MCF 10A (cell line): ENCODE measurements around the gene PLCD3. TPM values are rescaled to one million over a fixed set of nuclear protein-coding genes. Genes with fewer than 3 reads are reported as not detected.

Source experiments
- BruUV-seq: library from RNA; stranded (reverse); fragments of 400-500 nt; replicated peaks from 2 replicates; lab custom pipeline; 2021; lab: Mats Ljungman, UMichigan
- CTCF ChIA-PET: fragments of 300-600 bp; sonication (Branson Sonifier 250); formaldehyde crosslinking; extraction: SDS; loops from one replicate; lab custom pipeline; 2021; ENCODE audit warnings: antibody characterized with exemption, inconsistent platforms; lab: Yijun Ruan, JAX
- POLR2A ChIA-PET: fragments of 300-600, 350-650 bp; sonication (Branson Sonifier 250); formaldehyde crosslinking; extraction: SDS; loops from one replicate; lab custom pipeline; 2020; ENCODE audit warnings: antibody characterized with exemption, inconsistent platforms; lab: Yijun Ruan, JAX
- DNase-seq: peaks from one replicate; pipeline ENCODE4 v3.0.0-alpha.2; 2018; ENCODE audit not compliant: unreplicated experiment
- H3K27ac Mint-ChIP-seq: one replicate; pipeline ENCODE4 v1.8.0; 2022; ENCODE audit warnings: mild to moderate bottlenecking, low read depth, mixed read lengths; ENCODE audit not compliant: unreplicated experiment
- H3K27me3 Mint-ChIP-seq: one replicate; pipeline ENCODE4 v1.8.0; 2022; ENCODE audit warnings: mixed read lengths; ENCODE audit not compliant: insufficient read depth, unreplicated experiment
- H3K36me3 Mint-ChIP-seq: one replicate; pipeline ENCODE4 v1.8.0; 2022; ENCODE audit warnings: mild to moderate bottlenecking, moderate library complexity, mixed read lengths; ENCODE audit not compliant: insufficient read depth, unreplicated experiment
- H3K4me1 Mint-ChIP-seq: one replicate; pipeline ENCODE4 v1.8.0; 2022; ENCODE audit warnings: mixed read lengths; ENCODE audit not compliant: insufficient read depth, unreplicated experiment
- H3K4me3 Mint-ChIP-seq: one replicate; pipeline ENCODE4 v1.8.0; 2022; ENCODE audit warnings: mild to moderate bottlenecking, moderate library complexity, mixed read lengths; ENCODE audit not compliant: unreplicated experiment
- H3K9me3 Mint-ChIP-seq: one replicate; pipeline ENCODE4 v1.8.0; 2022; ENCODE audit warnings: mixed read lengths; ENCODE audit not compliant: unreplicated experiment
- CTCF ChIP-seq: fragments of 200-600 bp; IDR thresholded peaks from one replicate; pipeline ENCODE4 v1.8.0; 2022; ENCODE audit warnings: antibody characterized with exemption, mild to moderate bottlenecking; ENCODE audit not compliant: unreplicated experiment
- intact Hi-C: fragments of 100-400 bp; cut with micrococcal nuclease; formaldehyde crosslinking; loops from 2 replicates; pipeline ENCODE4 v1.14.1; 2022
- total RNA-seq: library from RNA; stranded (reverse); gene quantifications from 2 replicates; pipeline ENCODE4 v1.2.3, GENCODE V29; 2022

Gene PLCD3
- total RNA-seq, 1 experiment from 2014 or later: 69.7 TPM

- TSS peak; percentile 27 for BruUV-seq
- peak; percentile 29 for DNase-seq
- no peaks in the 10 kb centered on the region for H3K27me3 Mint-ChIP-seq
- intact Hi-C loops: loop anchor here (2.0 kb wide), 1 partner anchor 24 kb away; the partner anchor contains the start of gene PLCD3
- ChIA-PET CTCF (interaction anchor here (0.7 to 2.7 kb wide), 9 partner anchors 8 to 86 kb away, joined by 3 to 19 read pairs (median 4); partner anchors contain the start of gene ACBD4), POLR2A (interaction anchor here (0.6 to 2.3 kb wide), 8 partner anchors 9 to 46 kb away, joined by 3 to 9 read pairs (median 4); no protein-coding TSS in a partner anchor)
- H3K4me3 Mint-ChIP-seq: no peak overlapping the region
- H3K9me3 Mint-ChIP-seq: no peaks in the 10 kb centered on the region
- H3K27ac Mint-ChIP-seq: peak overlapping the region; percentile 77
- no peaks in the 10 kb centered on the region for H3K4me1 Mint-ChIP-seq
- TF ChIP-seq CTCF: no peak
- H3K36me3 Mint-ChIP-seq: peaks cover 69% of the 10 kb centered on the region
Measured at GRCh38 chr17:45108595-45109521, 23.5 kb downstream of the PLCD3 start.

GRCh38 chr17:45108051-45108450 is 24.3 kb downstream of the PLCD3 start:
- no peak overlapping the region for H3K4me3 Mint-ChIP-seq
- no TSS peak for BruUV-seq
- no peak for DNase-seq
- intact Hi-C loops: loop anchor here (2.0 kb wide), 1 partner anchor 25 kb away; the partner anchor contains the start of gene PLCD3
- no peak for TF ChIP-seq CTCF
- ChIA-PET CTCF (interaction anchor here (1.3 to 2.7 kb wide), 4 partner anchors 9 to 19 kb away, joined by 3 to 19 read pairs (median 6); no protein-coding TSS in a partner anchor), POLR2A (interaction anchor here (0.9 to 2.3 kb wide), 5 partner anchors 9 to 23 kb away, joined by 3 to 9 read pairs (median 4); no protein-coding TSS in a partner anchor)
- peaks cover 3% of the 10 kb centered on the region for H3K4me1 Mint-ChIP-seq
- peaks cover 77% of the 10 kb centered on the region for H3K36me3 Mint-ChIP-seq
- H3K27me3 Mint-ChIP-seq: no peaks in the 10 kb centered on the region
- no peaks in the 10 kb centered on the region for H3K9me3 Mint-ChIP-seq
- no peak overlapping the region for H3K27ac Mint-ChIP-seq

GRCh38 chr17:45107293-45108010 is 24.9 kb downstream of the PLCD3 start:
- ChIA-PET CTCF (interaction anchor here (0.7 to 2.7 kb wide), 4 partner anchors 8 to 27 kb away, joined by 3 to 19 read pairs (median 6); no protein-coding TSS in a partner anchor), POLR2A (interaction anchor here (0.7 to 2.3 kb wide), 4 partner anchors 10 to 21 kb away, joined by 3 to 9 read pairs (median 4); no protein-coding TSS in a partner anchor)
- Mint-ChIP-seq H3K4me3 (no peak overlapping the region), H3K9me3 (no peaks in the 10 kb centered on the region), H3K36me3 (peaks cover 83% of the 10 kb centered on the region), H3K27ac (no peak overlapping the region), H3K4me1 (peaks cover 9% of the 10 kb centered on the region), H3K27me3 (no peaks in the 10 kb centered on the region)
- intact Hi-C loops: loop anchor here (2.0 kb wide), 1 partner anchor 25 kb away; the partner anchor contains the start of gene PLCD3
- TF ChIP-seq CTCF: no peak
- BruUV-seq: no TSS peak
- no peak for DNase-seq
